Stimulated activated naive B cell treated with anti-CD40 and anti-IgM and Interleukin-4, amounts not matched to agents 10 μg/mL and 1 μg/mL and 100 μg/mL, for 72 hours (primary cell): Measurements from ENCODE around the gene ATP1B4.
"Not testable (repeated sequence)": the region's sequence is repeated elsewhere in the genome, so short reads cannot be mapped to it uniquely, and the experiment has no call there.

Experiments used
- ATAC-seq, 2 donors: fragments of 150-1000 bp; cut with Tn5 transposase; replicated peaks; 2 replicates each; pipeline ENCODE4 v1.10.0; 2021; ENCODE audit warnings: moderate library complexity in 1 of 2
- DNase-seq: peaks from one replicate; pipeline ENCODE4 v3.0.0; 2021
- H3K27ac Mint-ChIP-seq: one replicate; pipeline ENCODE4 v1.8.0; 2022; ENCODE audit warnings: mild to moderate bottlenecking, mixed read lengths
- H3K27me3 Mint-ChIP-seq, 2 donors: one replicate each; pipeline ENCODE4 v1.8.0; 2022; ENCODE audit warnings: mixed read lengths in 2 of 2
- H3K36me3 Mint-ChIP-seq, 2 donors: one replicate each; pipeline ENCODE4 v1.8.0; 2022; ENCODE audit warnings: mixed read lengths in 2 of 2, mild to moderate bottlenecking in 1 of 2
- H3K4me1 Mint-ChIP-seq, 2 donors: one replicate each; pipeline ENCODE4 v1.8.0; 2022; ENCODE audit warnings: mixed read lengths in 2 of 2, mild to moderate bottlenecking in 1 of 2
- H3K4me3 Mint-ChIP-seq, 2 donors: one replicate each; pipeline ENCODE4 v1.8.0; 2022; ENCODE audit warnings: mild to moderate bottlenecking in 2 of 2, mixed read lengths in 2 of 2, moderate library complexity in 1 of 2
- H3K9me3 Mint-ChIP-seq, 2 donors: one replicate each; pipeline ENCODE4 v1.8.0; 2022; ENCODE audit warnings: mixed read lengths in 2 of 2, mild to moderate bottlenecking in 1 of 2

The ATP1B4 gene

GRCh38 chrX:120361764-120362305 lies at the start of gene ATP1B4:
ATP1B4 (plus strand) TSS chrX:120362089; CDS start chrX:120362169, 80 bp downstream.
- no peaks in the 10 kb centered on the region for H3K9me3 Mint-ChIP-seq
- ATAC-seq (no peak), DNase-seq (no peak)
- H3K4me3 Mint-ChIP-seq, result no peak within 1 kb of the TSS
- H3K4me1 Mint-ChIP-seq, result peaks cover 2 to 6% of the 10 kb centered on the region in 2 donors
- H3K27me3 Mint-ChIP-seq, result peaks cover 4 to 11% of the 10 kb centered on the region in 2 donors
- H3K36me3 Mint-ChIP-seq, result no peaks in the 10 kb centered on the region
- H3K27ac Mint-ChIP-seq, result no peak within 1 kb of the TSS

DNA sequence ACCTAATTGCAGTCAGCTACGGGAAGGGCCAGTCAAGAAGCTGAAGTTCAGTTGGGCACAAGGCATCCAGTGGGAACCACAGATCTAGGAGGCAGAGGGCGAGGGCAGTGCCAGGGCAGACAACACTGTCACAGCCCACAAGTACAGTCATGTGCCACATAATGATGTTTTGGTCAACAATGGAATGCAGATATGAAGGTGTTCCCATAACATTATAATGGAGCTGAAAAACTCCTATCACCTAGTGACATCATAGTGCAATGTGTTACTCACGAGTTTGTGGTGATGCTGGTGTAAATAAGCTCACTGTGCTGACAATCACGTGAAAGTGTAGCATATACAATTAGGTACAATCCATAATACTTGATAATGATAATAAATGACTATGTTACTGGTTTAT lies 46.1 kb upstream of the ATP1B4 start:
- no peaks in the 10 kb centered on the region for H3K9me3 Mint-ChIP-seq
- H3K27me3 Mint-ChIP-seq, result peaks cover 23 to 26% of the 10 kb centered on the region in 2 donors
- no peaks in the 10 kb centered on the region for H3K36me3 Mint-ChIP-seq
- no peak overlapping the region for H3K4me3 Mint-ChIP-seq
- ATAC-seq (no peak), DNase-seq (no peak)
- H3K27ac Mint-ChIP-seq, result no peak overlapping the region
- H3K4me1 Mint-ChIP-seq, result peaks cover 3 to 6% of the 10 kb centered on the region in 2 donors

GRCh38 chrX:120316587-120317283 lies 45.2 kb upstream of the ATP1B4 start:
- no peaks in the 10 kb centered on the region for H3K36me3 Mint-ChIP-seq

GRCh38 chrX:120318411-120318810 lies 43.5 kb upstream of the ATP1B4 start:
- Mint-ChIP-seq H3K4me3 (no peak overlapping the region), H3K9me3 (no peaks in the 10 kb centered on the region), H3K27me3 (peaks cover 10 to 19% of the 10 kb centered on the region in 2 donors), H3K27ac (no peak overlapping the region), H3K4me1 (peaks cover 3 to 6% of the 10 kb centered on the region in 2 donors), H3K36me3 (no peaks in the 10 kb centered on the region)
- DNase-seq, result no peak
- ATAC-seq, result no peak

More at GRCh38 chrX:120316587-120317283, 45.2 kb upstream of the ATP1B4 start:
- no peak for DNase-seq
- H3K9me3 Mint-ChIP-seq, result no peaks in the 10 kb centered on the region
- H3K27me3 Mint-ChIP-seq, result peaks cover 22 to 23% of the 10 kb centered on the region in 2 donors
- ATAC-seq, result no peak
- peaks cover 3 to 6% of the 10 kb centered on the region in 2 donors for H3K4me1 Mint-ChIP-seq
- no peak overlapping the region for H3K27ac Mint-ChIP-seq
- H3K4me3 Mint-ChIP-seq, result no peak overlapping the region

- no peak for DNase-seq
- H3K27me3 Mint-ChIP-seq, result peaks cover 0 to 11% of the 10 kb centered on the region in 2 donors
- no peaks in the 10 kb centered on the region for H3K36me3 Mint-ChIP-seq
- H3K27ac Mint-ChIP-seq, result no peak overlapping the region
- peaks cover 3 to 6% of the 10 kb centered on the region in 2 donors for H3K4me1 Mint-ChIP-seq
- ATAC-seq, result no peak
- no peak overlapping the region for H3K4me3 Mint-ChIP-seq
- H3K9me3 Mint-ChIP-seq, result no peaks in the 10 kb centered on the region
Observed at GRCh38 chrX:120321520-120322281, 40.2 kb upstream of the ATP1B4 start.

DNA sequence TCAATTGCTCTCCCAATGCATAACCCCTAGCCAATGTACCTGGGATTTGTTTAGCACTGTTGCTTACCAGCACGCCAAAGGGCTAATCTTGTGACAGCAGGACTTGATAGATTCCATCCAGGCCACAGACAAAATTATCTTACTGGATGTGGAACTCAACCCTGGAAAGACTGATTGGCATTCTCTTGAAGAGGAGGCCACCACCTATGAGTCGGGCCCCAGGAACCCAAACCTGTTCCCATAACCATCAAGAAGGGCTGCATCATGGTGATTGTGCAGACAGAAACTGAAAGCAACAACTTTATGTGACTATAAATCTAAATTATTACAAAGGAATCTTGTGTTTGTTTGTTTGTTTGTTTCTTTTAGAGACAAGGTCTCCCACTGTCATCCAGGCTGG lies 30.8 kb upstream of the ATP1B4 start:
- H3K27me3 Mint-ChIP-seq, result peaks cover 7 to 13% of the 10 kb centered on the region in 2 donors
- peaks cover 0 to 4% of the 10 kb centered on the region in 2 donors for H3K36me3 Mint-ChIP-seq
- no peak overlapping the region for H3K4me3 Mint-ChIP-seq
- peaks cover 2 to 8% of the 10 kb centered on the region in 2 donors for H3K9me3 Mint-ChIP-seq
- no peak for ATAC-seq
- DNase-seq, result no peak
- H3K4me1 Mint-ChIP-seq, result no peaks in the 10 kb centered on the region
- no peak overlapping the region for H3K27ac Mint-ChIP-seq

GRCh38 chrX:120332394-120332793 lies 29.5 kb upstream of the ATP1B4 start:
- DNase-seq, result no peak
- peaks cover 0 to 4% of the 10 kb centered on the region in 2 donors for H3K36me3 Mint-ChIP-seq
- peaks cover under 1 to 13% of the 10 kb centered on the region in 2 donors for H3K27me3 Mint-ChIP-seq
- no peaks in the 10 kb centered on the region for H3K4me1 Mint-ChIP-seq
- no peak for ATAC-seq
- H3K9me3 Mint-ChIP-seq, result peaks cover 4 to 10% of the 10 kb centered on the region in 2 donors
- no peak overlapping the region for H3K27ac Mint-ChIP-seq
- H3K4me3 Mint-ChIP-seq, result no peak overlapping the region

DNA sequence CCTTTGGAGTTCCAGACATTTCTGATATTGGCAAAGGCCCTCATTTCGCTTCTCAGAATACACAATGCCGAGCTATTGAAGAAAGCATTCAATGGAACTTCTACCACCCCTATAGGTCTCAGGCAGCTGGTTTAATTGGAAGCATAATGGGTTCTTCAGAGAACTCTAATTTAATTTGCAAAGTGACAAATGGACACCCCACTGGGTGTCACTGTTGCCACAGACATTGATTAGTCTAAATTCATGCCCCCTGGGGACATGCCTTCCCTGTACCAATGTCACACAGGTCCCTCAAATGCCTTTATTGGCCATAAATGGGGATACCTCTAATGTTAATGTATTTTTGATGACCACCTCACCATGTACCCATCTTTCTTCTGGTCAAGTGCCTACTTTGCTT lies 27.7 kb upstream of the ATP1B4 start:
- DNase-seq (no peak), ATAC-seq (no peak)
- H3K4me1 Mint-ChIP-seq, result no peaks in the 10 kb centered on the region
- H3K9me3 Mint-ChIP-seq, result peaks cover 5 to 19% of the 10 kb centered on the region in 2 donors
- H3K4me3 Mint-ChIP-seq, result no peak overlapping the region
- no peak overlapping the region for H3K27ac Mint-ChIP-seq
- peaks cover 0 to 4% of the 10 kb centered on the region in 2 donors for H3K36me3 Mint-ChIP-seq
- peaks cover 0 to 13% of the 10 kb centered on the region in 2 donors for H3K27me3 Mint-ChIP-seq

- DNase-seq (no peak), ATAC-seq (no peak)
- H3K4me1 Mint-ChIP-seq, result no peaks in the 10 kb centered on the region
- H3K27me3 Mint-ChIP-seq, result peaks cover 0 to 11% of the 10 kb centered on the region in 2 donors
- H3K27ac Mint-ChIP-seq, result no peak overlapping the region
- H3K36me3 Mint-ChIP-seq, result peaks cover 0 to 4% of the 10 kb centered on the region in 2 donors
- H3K9me3 Mint-ChIP-seq, result peaks cover 5 to 23% of the 10 kb centered on the region in 2 donors
- H3K4me3 Mint-ChIP-seq, result no peak overlapping the region
Observed at GRCh38 chrX:120334603-120335002, 27.3 kb upstream of the ATP1B4 start.

DNA sequence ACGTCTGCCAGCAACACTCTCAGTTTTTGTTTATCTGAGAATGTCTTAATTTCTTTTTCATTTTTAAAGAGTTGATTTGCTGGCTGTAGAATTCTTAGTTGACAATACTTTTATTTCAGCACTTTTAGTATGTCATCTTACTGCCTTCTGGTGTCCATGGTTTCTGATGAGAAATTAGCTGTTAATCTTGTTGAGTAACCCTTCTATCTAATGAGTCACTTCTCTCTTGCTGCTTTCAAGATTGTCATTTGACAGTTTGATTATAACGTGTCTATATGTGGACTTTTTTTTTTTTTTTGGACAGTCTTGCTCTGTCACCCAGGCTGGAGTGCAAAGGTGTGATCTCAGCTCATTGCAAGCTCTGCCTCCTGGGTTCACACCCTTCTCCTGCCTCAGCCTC lies 26.6 kb upstream of the ATP1B4 start:
- Mint-ChIP-seq H3K4me3 (no peak overlapping the region), H3K4me1 (no peaks in the 10 kb centered on the region), H3K9me3 (peaks cover 5 to 25% of the 10 kb centered on the region in 2 donors), H3K27ac (no peak overlapping the region), H3K36me3 (peaks cover 0 to 4% of the 10 kb centered on the region in 2 donors), H3K27me3 (peaks cover 0 to 4% of the 10 kb centered on the region in 2 donors)
- no peak for DNase-seq
- no peak for ATAC-seq

DNA sequence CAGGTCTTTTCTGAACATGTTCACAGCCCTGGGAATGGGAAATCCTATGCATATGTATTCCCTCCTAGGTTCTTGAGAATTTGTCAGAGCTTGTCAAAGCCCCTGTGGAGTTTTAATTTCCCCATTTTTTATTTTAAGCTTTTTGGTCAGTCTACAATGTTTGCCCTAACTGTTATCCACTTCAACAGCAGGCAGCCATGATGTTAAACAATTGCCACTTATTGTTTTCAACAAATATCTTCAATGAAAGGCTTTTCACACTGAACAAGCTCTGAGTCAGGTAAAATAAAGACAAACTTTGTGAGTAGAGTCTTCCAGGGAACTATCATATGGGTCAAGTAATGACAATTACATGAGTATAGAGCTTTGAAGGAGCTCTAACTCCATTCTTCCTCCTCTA lies 25.0 kb upstream of the ATP1B4 start:
- peaks cover 8 to 25% of the 10 kb centered on the region in 2 donors for H3K9me3 Mint-ChIP-seq
- DNase-seq, result no peak
- no peaks in the 10 kb centered on the region for H3K4me1 Mint-ChIP-seq
- peaks cover 6% of the 10 kb centered on the region in 2 donors for H3K27me3 Mint-ChIP-seq
- H3K27ac Mint-ChIP-seq, result no peak overlapping the region
- H3K36me3 Mint-ChIP-seq, result peaks cover 0 to 4% of the 10 kb centered on the region in 2 donors
- H3K4me3 Mint-ChIP-seq, result no peak overlapping the region
- no peak for ATAC-seq

GRCh38 chrX:120344566-120344965 lies 17.3 kb upstream of the ATP1B4 start:
- not testable (repeated sequence) for DNase-seq, H3K4me1 Mint-ChIP-seq, H3K9me3 Mint-ChIP-seq, ATAC-seq, H3K27ac Mint-ChIP-seq, H3K4me3 Mint-ChIP-seq, H3K36me3 Mint-ChIP-seq
- peaks cover 23% of the 10 kb centered on the region in 2 donors for H3K27me3 Mint-ChIP-seq

GRCh38 chrX:120350450-120351138 lies 11.3 kb upstream of the ATP1B4 start:
- H3K27me3 Mint-ChIP-seq, result peaks cover 0 to 5% of the 10 kb centered on the region in 2 donors
- no peak for ATAC-seq
- H3K4me3 Mint-ChIP-seq, result no peak overlapping the region
- DNase-seq, result no peak
- no peaks in the 10 kb centered on the region for H3K36me3 Mint-ChIP-seq
- no peaks in the 10 kb centered on the region for H3K4me1 Mint-ChIP-seq
- H3K9me3 Mint-ChIP-seq, result peaks cover 0 to 3% of the 10 kb centered on the region in 2 donors
- H3K27ac Mint-ChIP-seq, result no peak overlapping the region

DNA sequence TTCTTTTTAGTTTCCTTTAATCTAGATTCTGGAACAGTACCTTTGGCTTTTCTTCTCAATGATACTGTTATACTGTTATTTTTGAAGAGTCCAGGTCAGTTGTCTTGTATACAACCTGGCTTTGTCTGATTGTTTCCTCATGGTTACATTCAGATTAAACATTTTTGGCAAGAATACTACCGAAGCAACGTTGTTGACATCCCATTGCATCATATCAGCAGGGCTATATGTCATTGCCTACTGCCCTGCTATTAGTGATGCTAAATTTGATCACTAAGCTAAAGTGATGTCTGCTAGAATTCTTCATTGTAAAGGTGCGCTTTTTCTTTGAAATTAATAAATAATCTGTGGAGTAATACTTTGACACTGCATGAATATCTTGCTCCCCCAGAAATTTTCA lies 5.8 kb upstream of the ATP1B4 start:
- DNase-seq (no peak), ATAC-seq (no peak)
- Mint-ChIP-seq H3K36me3 (no peaks in the 10 kb centered on the region), H3K9me3 (no peaks in the 10 kb centered on the region), H3K4me3 (no peak overlapping the region), H3K4me1 (peaks cover 0 to 6% of the 10 kb centered on the region in 2 donors), H3K27ac (no peak overlapping the region), H3K27me3 (peaks cover 0 to 8% of the 10 kb centered on the region in 2 donors)
